ENCODE measurements around the gene YTHDC2. TPM values are rescaled to one million over a fixed set of nuclear protein-coding genes. Genes with fewer than 3 reads are reported as not detected.

Gene YTHDC2
- total RNA-seq, 1 donor from 2014 or later, result 32.1 TPM

DNA sequence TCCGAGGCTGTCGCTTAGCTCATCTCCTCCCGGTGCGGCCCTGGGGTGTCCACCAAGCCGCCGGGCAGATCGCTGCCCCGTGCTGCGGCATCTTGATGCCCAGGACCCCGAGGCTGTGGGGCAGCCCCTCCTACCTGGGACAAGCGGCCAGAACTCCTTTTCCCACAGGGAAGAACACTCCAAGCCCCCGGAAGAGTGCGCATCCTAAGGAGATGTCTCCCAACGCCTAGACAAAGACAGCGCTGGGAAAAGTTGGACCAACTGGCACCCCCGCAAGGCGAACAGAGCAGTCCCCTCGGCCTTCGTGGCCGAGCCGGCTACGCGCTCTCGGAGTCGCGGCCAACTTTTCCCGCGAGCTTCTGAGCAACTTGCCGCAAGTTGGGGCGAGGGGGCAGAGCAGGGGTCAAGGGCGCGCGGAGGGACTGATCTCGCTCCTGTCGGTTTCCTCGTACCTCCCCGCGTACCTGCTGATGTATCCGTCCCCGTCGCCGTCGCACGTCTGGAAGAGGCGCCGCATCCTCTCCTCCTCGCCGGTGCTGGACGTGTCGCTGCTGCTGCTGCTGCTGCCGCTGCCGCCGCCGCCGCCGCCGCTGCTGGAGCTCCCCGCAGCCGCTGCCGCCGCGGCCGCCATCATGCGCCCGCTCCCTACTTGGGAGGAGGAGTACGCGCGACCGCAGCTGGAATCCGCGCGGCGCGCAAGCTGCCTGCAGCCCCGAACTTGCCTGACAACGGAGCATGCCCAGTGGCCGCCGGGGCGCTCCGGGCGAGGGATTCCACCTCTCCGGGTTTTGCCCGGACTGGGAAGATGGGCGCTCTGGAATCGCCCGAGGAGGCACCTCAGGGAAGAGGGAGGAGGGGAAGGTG is 25.5 kb upstream of the YTHDC2 start, which contains the start of gene MCC:
Gene MCC, minus strand, starts transcription at position 673 of the 864 bp plus-strand sequence.
- TF ChIP-seq, protein P1, sequence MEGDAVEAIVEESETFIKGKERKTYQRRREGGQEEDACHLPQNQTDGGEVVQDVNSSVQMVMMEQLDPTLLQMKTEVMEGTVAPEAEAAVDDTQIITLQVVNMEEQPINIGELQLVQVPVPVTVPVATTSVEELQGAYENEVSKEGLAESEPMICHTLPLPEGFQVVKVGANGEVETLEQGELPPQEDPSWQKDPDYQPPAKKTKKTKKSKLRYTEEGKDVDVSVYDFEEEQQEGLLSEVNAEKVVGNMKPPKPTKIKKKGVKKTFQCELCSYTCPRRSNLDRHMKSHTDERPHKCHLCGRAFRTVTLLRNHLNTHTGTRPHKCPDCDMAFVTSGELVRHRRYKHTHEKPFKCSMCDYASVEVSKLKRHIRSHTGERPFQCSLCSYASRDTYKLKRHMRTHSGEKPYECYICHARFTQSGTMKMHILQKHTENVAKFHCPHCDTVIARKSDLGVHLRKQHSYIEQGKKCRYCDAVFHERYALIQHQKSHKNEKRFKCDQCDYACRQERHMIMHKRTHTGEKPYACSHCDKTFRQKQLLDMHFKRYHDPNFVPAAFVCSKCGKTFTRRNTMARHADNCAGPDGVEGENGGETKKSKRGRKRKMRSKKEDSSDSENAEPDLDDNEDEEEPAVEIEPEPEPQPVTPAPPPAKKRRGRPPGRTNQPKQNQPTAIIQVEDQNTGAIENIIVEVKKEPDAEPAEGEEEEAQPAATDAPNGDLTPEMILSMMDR (conservative IDR thresholded peaks at IDR 0.05), result no peak
- DNase-seq (ENCODE audit: low read depth, low spot score), result peak; percentile 82
- peaks cover 32% of the 10 kb centered on the region for H3K27me3 Mint-ChIP-seq (ENCODE audit: low read depth)
- H3K27ac Mint-ChIP-seq (ENCODE audit: unreplicated experiment), result peak within 1 kb of the TSS; percentile 75
- peaks cover 7% of the 10 kb centered on the region for H3K36me3 Mint-ChIP-seq (ENCODE audit: low read depth)
- peak within 1 kb of the TSS; percentile 94 for H3K4me3 Mint-ChIP-seq
- H3K4me1 Mint-ChIP-seq, result peaks cover 6% of the 10 kb centered on the region
- H3K9me3 Mint-ChIP-seq, result peaks cover 17% of the 10 kb centered on the region

DNA sequence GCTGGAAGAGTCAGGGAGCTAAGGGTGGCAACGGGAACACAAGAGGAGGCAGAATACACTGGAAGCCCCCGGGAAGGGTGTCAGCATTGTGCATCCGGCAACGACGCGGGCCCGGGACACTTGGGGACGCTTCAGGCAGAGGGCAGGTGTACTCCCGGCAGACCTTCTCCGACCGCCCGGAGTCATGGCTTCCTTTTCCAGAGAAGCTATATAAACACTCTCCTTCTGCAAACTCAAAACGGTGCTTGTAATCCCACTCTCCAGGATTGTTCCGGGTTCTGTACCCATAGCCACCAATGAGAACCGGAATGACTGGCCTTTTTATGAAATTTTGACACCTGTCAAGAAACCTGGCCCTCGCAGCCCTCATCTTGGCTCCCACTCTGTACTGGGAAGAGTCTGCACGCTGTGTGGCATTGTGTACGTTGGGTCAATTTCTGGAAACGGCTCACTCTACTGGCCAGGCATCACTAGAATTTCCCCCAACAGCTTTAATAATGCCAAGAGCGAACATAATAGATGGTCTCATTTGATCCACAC is 24.8 kb upstream of the YTHDC2 start:
- peak overlapping the region; percentile 75 for H3K27ac Mint-ChIP-seq (ENCODE audit: unreplicated experiment)
- H3K4me3 Mint-ChIP-seq, result peak overlapping the region; percentile 94
- peaks cover 17% of the 10 kb centered on the region for H3K9me3 Mint-ChIP-seq
- H3K4me1 Mint-ChIP-seq, result peaks cover 6% of the 10 kb centered on the region
- H3K36me3 Mint-ChIP-seq (ENCODE audit: low read depth), result peaks cover 7% of the 10 kb centered on the region
- no peak for DNase-seq (ENCODE audit: low read depth, low spot score)
- H3K27me3 Mint-ChIP-seq (ENCODE audit: low read depth), result peaks cover 32% of the 10 kb centered on the region
- TF ChIP-seq, protein P1 (conservative IDR thresholded peaks at IDR 0.05), result no peak

DNA sequence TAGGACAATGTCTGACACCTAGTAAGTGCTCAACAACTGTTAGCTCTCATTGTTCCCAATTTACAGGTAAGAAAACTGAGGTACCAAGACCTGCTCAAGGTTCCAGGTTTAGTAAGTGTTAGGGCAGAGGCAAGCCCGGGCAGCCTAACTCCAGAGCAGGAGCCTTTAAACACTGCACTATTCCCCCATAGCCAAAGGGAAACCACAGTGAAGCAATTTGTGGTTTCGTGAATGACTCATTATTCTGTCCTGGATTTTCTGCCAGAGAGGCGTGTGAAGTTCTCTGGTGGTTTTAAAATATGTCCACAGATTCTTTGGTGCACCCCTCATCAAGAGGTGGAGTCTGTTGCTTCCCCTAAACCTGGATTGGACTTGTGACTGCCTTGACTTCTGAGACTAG is 24.2 kb upstream of the YTHDC2 start:
- peaks cover 32% of the 10 kb centered on the region for H3K27me3 Mint-ChIP-seq (ENCODE audit: low read depth)
- no peak for DNase-seq (ENCODE audit: low read depth, low spot score)
- H3K4me3 Mint-ChIP-seq, result peak overlapping the region; percentile 94
- H3K27ac Mint-ChIP-seq (ENCODE audit: unreplicated experiment), result no peak overlapping the region
- peaks cover 6% of the 10 kb centered on the region for H3K4me1 Mint-ChIP-seq
- TF ChIP-seq, protein P1 (conservative IDR thresholded peaks at IDR 0.05), result no peak
- H3K36me3 Mint-ChIP-seq (ENCODE audit: low read depth), result peaks cover 7% of the 10 kb centered on the region
- H3K9me3 Mint-ChIP-seq, result peaks cover 17% of the 10 kb centered on the region

DNA sequence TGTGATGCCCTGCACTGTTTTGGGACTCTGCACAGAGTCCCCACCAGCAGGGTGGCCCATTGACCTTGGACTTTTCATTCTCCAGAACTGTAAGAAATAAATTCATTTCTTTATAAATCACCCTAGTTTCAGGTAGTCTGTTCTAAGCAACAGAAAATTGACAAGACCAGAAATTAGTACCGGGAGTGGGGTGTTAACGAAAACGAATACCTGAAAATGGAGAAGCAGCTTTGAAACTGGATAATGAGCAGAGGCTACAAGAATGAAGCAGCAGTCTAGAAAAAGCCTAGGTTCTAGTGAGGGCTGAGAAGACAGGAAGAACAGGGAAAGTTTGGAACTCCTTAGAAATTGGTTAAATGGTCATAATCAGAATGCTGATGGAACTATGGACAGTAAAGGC is 23.2 kb upstream of the YTHDC2 start:
- Mint-ChIP-seq H3K4me3 (peak overlapping the region; percentile 25), H3K27me3 (ENCODE audit: low read depth) (peaks cover 38% of the 10 kb centered on the region), H3K9me3 (peaks cover 17% of the 10 kb centered on the region), H3K27ac (ENCODE audit: unreplicated experiment) (no peak overlapping the region), H3K4me1 (peaks cover 6% of the 10 kb centered on the region), H3K36me3 (ENCODE audit: low read depth) (peaks cover 7% of the 10 kb centered on the region)
- TF ChIP-seq, protein P1 (conservative IDR thresholded peaks at IDR 0.05), result no peak
- DNase-seq (ENCODE audit: low read depth, low spot score), result no peak

DNA sequence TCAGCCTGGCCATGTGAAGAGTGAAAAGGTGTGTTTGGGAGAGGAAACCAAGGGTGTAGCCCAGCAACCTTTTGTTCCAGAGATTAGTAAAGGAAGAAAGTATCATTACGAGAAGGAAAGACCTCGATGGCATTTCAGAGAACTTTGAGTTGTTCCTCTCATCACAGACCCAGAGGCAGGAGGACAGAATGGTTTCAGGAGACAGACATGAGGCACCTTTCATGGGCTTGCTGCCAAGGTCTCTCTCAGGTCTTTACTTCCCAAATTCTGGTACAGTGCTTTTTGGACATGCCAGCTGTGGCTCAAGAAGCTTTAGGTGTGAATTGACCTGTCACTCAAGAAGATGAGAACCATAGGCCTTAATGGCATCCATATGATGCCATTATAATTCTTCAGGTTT is 22.5 kb upstream of the YTHDC2 start:
- H3K27ac Mint-ChIP-seq (ENCODE audit: unreplicated experiment), result no peak overlapping the region
- no peak overlapping the region for H3K4me3 Mint-ChIP-seq
- peaks cover 6% of the 10 kb centered on the region for H3K4me1 Mint-ChIP-seq

More for the DNA sequence above, 22.5 kb upstream of the YTHDC2 start:
- Mint-ChIP-seq H3K27me3 (ENCODE audit: low read depth) (peaks cover 37% of the 10 kb centered on the region), H3K9me3 (peaks cover 17% of the 10 kb centered on the region), H3K36me3 (ENCODE audit: low read depth) (peaks cover 6% of the 10 kb centered on the region)
- TF ChIP-seq, protein P1 (conservative IDR thresholded peaks at IDR 0.05), result no peak
- DNase-seq (ENCODE audit: low read depth, low spot score), result no peak
